SK-N-MC (cell line): Measurements from ENCODE around the gene KHDRBS1.

ENCODE experiments used
- DNase-seq: peaks from one replicate; pipeline ENCODE4 v3.0.0-alpha.2; 2011; ENCODE audit warnings: low read depth, low spot score
- H3K27ac ChIP-seq: fragments of 200-600 bp; sonication (generic); 2 replicates; pipeline ENCODE4 v1.5.1; 2016; ENCODE audit warnings: mixed run types
- H3K36me3 ChIP-seq: fragments of 200-600 bp; sonication (generic); 2 replicates; pipeline ENCODE4 v1.6.1; 2017; ENCODE audit warnings: antibody characterized with exemption, low read length, mixed read lengths; ENCODE audit not compliant: insufficient read depth
- H3K4me3 ChIP-seq: fragments of 200-600 bp; sonication (generic); 2 replicates; pipeline ENCODE4 v1.5.1; 2016
- H3K9ac ChIP-seq: fragments of 200-600 bp; sonication (generic); 2 replicates; pipeline ENCODE4 v1.8.0; 2017; ENCODE audit warnings: mixed run types, mixed read lengths; ENCODE audit not compliant: insufficient read length
- H3K9me3 ChIP-seq: fragments of 200-600 bp; sonication (generic); 2 replicates; pipeline ENCODE4 v1.6.1; 2017; ENCODE audit warnings: low read depth, mild to moderate bottlenecking, antibody characterized with exemption, low read length, moderate library complexity, mixed read lengths
- EZH2 ChIP-seq: fragments of 200-600 bp; sonication (generic); IDR thresholded peaks from one replicate; pipeline ENCODE4 v1.6.1; 2017; ENCODE audit warnings: antibody characterized with exemption
- FOXP2 ChIP-seq: optimal IDR thresholded peaks from 2 replicates; pipeline ENCODE3; 2011; ENCODE audit warnings: mild to moderate bottlenecking, moderate library complexity; ENCODE audit not compliant: insufficient read depth; ENCODE audit errors: extremely low read length, control extremely low read depth
- POLR2AphosphoS5 ChIP-seq: IDR thresholded peaks from 2 replicates; pipeline ENCODE4 v1.6.1; 2012; ENCODE audit warnings: mild to moderate bottlenecking, low read depth, low read length, borderline replicate concordance

KHDRBS1 gene

DNA sequence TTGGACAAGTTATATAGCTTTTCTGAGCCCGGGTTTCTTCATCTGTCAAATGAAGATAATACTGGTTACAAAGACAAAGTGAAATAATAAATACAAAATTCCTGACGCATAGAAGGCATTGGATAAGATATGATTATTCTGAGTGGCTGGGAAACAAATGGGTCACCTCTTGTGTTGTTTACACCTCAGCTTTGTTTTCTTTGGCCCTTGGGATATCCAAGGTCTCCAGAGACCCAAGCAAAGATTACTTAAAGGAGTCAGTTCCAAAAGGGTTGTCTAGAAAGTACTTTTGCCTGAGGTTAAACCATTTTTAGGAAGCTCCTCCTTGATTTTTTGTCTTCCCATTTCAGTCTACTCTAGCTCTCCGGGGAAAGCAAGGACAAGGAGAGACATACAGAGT is 9.7 kb downstream of the KHDRBS1 start:
- Histone ChIP-seq H3K36me3 (peaks cover 34% of the 10 kb centered on the region), H3K4me3 (no peak overlapping the region), H3K9ac (no peak overlapping the region), H3K27ac (peak overlapping the region; percentile 67), H3K9me3 (no peaks in the 10 kb centered on the region)
- TF ChIP-seq POLR2AphosphoS5: no peak
- no peak for TF ChIP-seq EZH2
- no peak for TF ChIP-seq FOXP2
- DNase-seq: no peak

DNA sequence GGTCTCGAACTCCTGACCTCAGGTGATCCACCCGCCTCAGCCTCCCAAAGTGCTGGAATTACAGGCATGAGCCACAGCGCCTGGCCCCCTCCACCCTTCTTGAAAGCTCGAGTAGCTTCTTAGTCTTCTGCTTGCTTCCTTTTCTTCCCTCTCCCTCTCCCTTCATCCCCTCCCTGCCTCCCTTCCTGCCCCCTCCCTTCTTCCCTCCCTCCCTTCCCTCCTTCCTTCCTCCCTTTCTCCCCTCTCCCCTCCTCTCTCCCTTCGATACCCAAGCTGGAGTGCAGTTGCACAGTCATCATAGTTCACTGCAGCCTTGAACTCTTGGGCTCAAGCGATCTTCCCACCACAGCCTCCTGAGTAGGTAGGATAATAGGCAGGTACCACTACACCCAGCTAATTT is 11.8 kb downstream of the KHDRBS1 start:
- Histone ChIP-seq H3K9ac (no peak overlapping the region), H3K4me3 (no peak overlapping the region), H3K27ac (no peak overlapping the region), H3K36me3 (peaks cover 51% of the 10 kb centered on the region), H3K9me3 (no peaks in the 10 kb centered on the region)
- TF ChIP-seq POLR2AphosphoS5 (no peak), EZH2 (no peak), FOXP2 (no peak)
- DNase-seq: no peak

DNA sequence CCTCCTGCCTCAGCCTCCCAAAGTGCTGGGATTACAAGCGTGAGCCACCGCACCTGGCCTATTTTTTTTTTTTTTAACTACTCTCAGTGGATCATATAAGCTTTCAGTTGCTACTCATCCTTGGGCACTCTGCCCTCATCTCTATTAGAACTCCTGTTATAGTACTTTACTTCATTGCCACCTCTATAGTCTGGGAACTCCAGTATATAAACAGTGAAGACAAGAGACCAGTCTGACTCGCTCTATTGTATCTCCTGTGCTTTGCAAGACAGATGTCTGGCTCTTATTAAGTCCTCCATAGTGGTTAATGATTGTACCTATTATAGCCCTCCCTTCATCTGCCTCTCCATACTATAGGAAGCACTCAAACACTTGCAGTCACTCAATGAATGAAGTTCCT is 15.1 kb downstream of the KHDRBS1 start:
- H3K4me3 ChIP-seq: no peak overlapping the region
- H3K9me3 ChIP-seq: no peaks in the 10 kb centered on the region
- TF ChIP-seq EZH2 (no peak), POLR2AphosphoS5 (no peak), FOXP2 (no peak)
- DNase-seq: no peak
- H3K36me3 ChIP-seq: peaks cover 57% of the 10 kb centered on the region
- no peak overlapping the region for H3K27ac ChIP-seq
- H3K9ac ChIP-seq: no peak overlapping the region

DNA sequence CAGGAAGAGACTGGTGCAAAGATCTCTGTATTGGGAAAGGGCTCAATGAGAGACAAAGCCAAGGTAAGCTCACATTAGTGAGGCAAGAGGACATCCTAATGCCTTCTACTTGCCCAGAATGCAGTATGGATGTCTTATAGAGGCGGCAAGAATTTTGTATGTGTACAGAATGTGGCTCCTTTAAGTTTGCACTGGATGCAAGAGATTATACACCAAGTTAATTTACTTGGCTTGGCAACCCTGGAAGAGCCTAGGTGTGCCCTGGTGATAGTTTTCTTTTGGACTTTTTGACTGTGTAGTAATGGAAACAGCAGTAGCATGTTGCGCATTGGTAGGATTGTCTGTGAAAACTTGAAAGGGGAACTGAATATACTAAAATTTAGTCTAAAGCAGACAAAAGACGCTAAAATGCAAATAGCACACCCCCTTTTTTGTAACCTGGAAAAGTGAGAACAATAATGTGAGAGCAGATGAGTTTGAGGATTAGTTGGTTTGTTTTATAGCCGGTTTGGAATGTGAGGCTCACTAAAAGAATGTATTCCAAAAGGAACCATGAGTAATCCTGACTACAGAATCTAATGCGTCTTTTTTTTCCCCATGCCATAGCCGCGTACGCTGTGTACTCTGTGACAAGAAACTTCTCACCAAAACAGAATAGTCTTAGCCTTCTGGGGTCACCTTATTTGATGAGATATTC is 18.1 kb downstream of the KHDRBS1 start:
- no peak overlapping the region for H3K9ac ChIP-seq
- no peak for DNase-seq
- no peak overlapping the region for H3K27ac ChIP-seq
- H3K36me3 ChIP-seq: peaks cover 84% of the 10 kb centered on the region
- H3K9me3 ChIP-seq: no peaks in the 10 kb centered on the region
- TF ChIP-seq POLR2AphosphoS5 (no peak), FOXP2 (no peak), EZH2 (no peak)
- H3K4me3 ChIP-seq: no peak overlapping the region

DNA sequence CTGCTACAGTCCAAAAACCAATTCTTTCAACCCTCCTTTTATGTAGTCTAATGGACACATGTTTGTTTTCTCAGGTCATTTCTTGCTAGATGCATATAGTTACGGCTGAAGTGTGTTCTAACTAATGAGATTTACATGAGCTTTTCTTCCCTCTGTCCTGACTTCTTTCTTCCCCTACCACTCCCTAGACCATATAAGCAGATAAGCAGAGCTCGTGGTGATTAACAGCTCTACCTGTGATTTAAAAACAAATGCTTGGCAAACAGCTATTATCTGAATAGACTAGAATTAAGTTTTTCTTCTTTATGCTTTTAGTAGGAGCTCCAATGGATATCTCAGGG is 18.6 kb downstream of the KHDRBS1 start:
- DNase-seq: no peak
- H3K36me3 ChIP-seq: peaks cover 87% of the 10 kb centered on the region
- TF ChIP-seq EZH2 (no peak), POLR2AphosphoS5 (no peak), FOXP2 (no peak)
- no peaks in the 10 kb centered on the region for H3K9me3 ChIP-seq
- H3K4me3 ChIP-seq: no peak overlapping the region
- H3K9ac ChIP-seq: no peak overlapping the region
- H3K27ac ChIP-seq: no peak overlapping the region

DNA sequence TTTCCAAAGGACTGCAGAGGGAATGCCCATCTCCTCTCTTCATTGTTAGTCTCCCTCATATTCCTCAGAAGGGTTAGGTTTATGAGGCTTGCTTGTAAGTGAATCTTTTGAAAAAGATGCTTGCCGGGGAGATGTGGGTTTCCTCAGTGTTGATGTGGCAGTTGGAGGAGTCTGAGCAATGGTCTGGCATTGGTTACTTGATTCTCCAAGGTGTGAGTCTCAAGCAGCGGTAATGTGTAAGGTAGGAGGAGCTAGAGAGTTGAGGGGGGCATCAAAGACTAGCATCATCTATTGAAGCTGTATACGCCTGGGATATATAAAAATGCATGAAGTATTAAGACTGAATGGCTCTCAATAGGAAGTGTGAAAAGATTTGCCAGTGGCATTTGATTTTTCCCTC is 21.5 kb downstream of the KHDRBS1 start:
- no peak overlapping the region for H3K27ac ChIP-seq
- H3K9ac ChIP-seq: no peak overlapping the region
- H3K36me3 ChIP-seq: peaks cover 99% of the 10 kb centered on the region
- H3K4me3 ChIP-seq: no peak overlapping the region
- DNase-seq: no peak
- TF ChIP-seq EZH2 (no peak), POLR2AphosphoS5 (no peak)
- no peaks in the 10 kb centered on the region for H3K9me3 ChIP-seq

DNA sequence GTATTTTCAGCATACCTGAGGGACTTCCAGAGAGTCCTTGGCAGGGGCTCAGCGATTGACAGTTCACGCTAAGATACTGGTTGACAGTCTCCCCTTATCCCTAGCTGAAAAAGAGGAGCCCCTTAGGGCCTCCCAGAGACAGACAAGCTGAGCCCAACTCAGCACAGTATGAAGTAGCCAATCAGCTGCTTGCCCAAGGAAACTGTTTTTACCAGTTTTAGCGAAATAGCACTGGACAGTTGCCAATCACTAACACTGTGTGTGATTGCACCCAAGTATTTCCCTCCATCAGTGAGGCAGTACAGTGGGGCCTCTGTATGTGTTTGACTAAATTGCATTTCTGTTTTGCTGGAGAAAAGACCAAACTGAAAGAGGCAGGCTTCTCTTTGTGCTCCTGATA is 27.0 kb downstream of the KHDRBS1 start:
- peaks cover 56% of the 10 kb centered on the region; the same call in 1 of the 2 replicates for H3K36me3 ChIP-seq
- no peak overlapping the region for H3K27ac ChIP-seq
- H3K4me3 ChIP-seq: no peak overlapping the region
- no peak for TF ChIP-seq FOXP2
- TF ChIP-seq POLR2AphosphoS5: no peak
- TF ChIP-seq EZH2: no peak
- H3K9ac ChIP-seq: no peak overlapping the region
- no peaks in the 10 kb centered on the region for H3K9me3 ChIP-seq
- DNase-seq: no peak

DNA sequence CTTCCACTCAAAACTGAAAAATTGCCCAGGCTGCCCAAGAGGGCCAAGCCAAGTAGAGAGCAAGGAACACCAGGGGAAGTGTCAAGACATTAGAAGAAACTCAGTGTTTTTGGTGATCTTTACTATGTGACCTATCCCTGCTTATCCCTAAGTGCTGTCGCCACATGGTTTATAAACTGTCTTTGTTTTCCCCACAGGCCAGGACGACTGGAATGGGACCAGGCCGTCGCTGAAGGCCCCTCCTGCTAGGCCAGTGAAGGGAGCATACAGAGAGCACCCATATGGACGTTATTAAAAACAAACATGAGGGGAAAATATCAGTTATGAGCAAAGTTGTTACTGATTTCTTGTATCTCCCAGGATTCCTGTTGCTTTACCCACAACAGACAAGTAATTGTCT is 28.7 kb downstream of the KHDRBS1 start:
- H3K9ac ChIP-seq: peak overlapping the region; percentile 9
- no peak for DNase-seq
- no peak overlapping the region for H3K27ac ChIP-seq
- H3K36me3 ChIP-seq: peaks cover 41% of the 10 kb centered on the region; the same call in 1 of the 2 replicates
- H3K9me3 ChIP-seq: no peaks in the 10 kb centered on the region
- no peak for TF ChIP-seq FOXP2
- no peak for TF ChIP-seq POLR2AphosphoS5
- TF ChIP-seq EZH2: no peak
- no peak overlapping the region for H3K4me3 ChIP-seq

DNA sequence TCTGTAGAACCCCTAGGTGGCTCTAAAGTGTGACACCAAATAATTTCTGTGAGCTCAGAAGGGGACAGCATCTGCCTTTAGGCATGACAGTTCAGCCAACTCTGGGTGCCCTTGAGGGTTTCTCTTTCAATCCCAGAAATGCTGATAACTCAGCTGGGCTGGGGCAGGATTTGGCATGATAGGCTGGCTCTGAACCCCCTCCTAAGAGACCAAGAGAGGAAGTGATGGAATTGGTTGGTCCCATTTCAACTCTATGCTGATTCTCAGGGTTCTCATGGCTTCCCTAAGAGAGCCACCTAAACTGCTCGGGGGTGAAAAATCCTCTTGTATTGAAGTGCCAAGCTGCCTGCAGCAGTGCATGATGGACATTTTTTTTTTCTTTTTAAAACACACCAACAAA is 30.6 kb downstream of the KHDRBS1 start:
- no peak for DNase-seq
- H3K9me3 ChIP-seq: no peaks in the 10 kb centered on the region
- H3K4me3 ChIP-seq: no peak overlapping the region
- H3K36me3 ChIP-seq: peaks cover 26% of the 10 kb centered on the region; the same call in 1 of the 2 replicates
- H3K9ac ChIP-seq: no peak overlapping the region
- TF ChIP-seq POLR2AphosphoS5: no peak
- no peak for TF ChIP-seq EZH2
- H3K27ac ChIP-seq: no peak overlapping the region; the same call in 1 of the 2 replicates
